ENCODE data around the gene CHIT1.

GRCh38 chr1:203199481-203199815 lies 30.0 kb downstream of the CHIT1 start:
- no peak for TF ChIP-seq EZH2phosphoT487 (IDR thresholded peaks at IDR 0.05; ENCODE audit: borderline replicate concordance, low read depth, low read length)
- TF ChIP-seq CTCF (conservative IDR thresholded peaks at IDR 0.05; ENCODE audit: low read length), result no peak

All from OCI-LY7 (cell line).